ENCODE results near the gene NANP.
"Not testable (repeated sequence)": the region's sequence is repeated elsewhere in the genome, so short reads cannot be mapped to it uniquely, and the experiment has no call there.

The NANP gene

GRCh38 chr20:25623736-25624499 is at the start of gene NANP:
NANP (minus strand) TSS chr20:25624014; CDS start chr20:25623948, 66 bp downstream.
- DNase-seq (ENCODE audit: low read depth in 2 of 2) = peak; percentile 85 to 89

GRCh38 chr20:25672659-25673235 is 48.9 kb upstream of the NANP start:
- no peak for DNase-seq (ENCODE audit: low read depth in 2 of 2)

GRCh38 chr20:25669826-25670422 is 46.1 kb upstream of the NANP start:
- no peak for DNase-seq (ENCODE audit: low read depth in 2 of 2)

GRCh38 chr20:25668446-25668845 is 44.6 kb upstream of the NANP start:
- no peak for DNase-seq (ENCODE audit: low read depth in 2 of 2)

- DNase-seq (ENCODE audit: low read depth in 2 of 2) = no peak
These were observed 36.2 kb upstream of the NANP start for GRCh38 chr20:25659999-25660398.

GRCh38 chr20:25654487-25654886 is 30.7 kb upstream of the NANP start:
- no peak for DNase-seq (ENCODE audit: low read depth in 2 of 2)

- DNase-seq (ENCODE audit: low read depth in 2 of 2) = not testable (repeated sequence)
These were observed 29.1 kb upstream of the NANP start for GRCh38 chr20:25652866-25653265.

GRCh38 chr20:25644814-25645213 is 21.0 kb upstream of the NANP start:
- DNase-seq (ENCODE audit: low read depth in 2 of 2) = no peak

GRCh38 chr20:25643716-25644115 is 19.9 kb upstream of the NANP start:
- no peak for DNase-seq (ENCODE audit: low read depth in 2 of 2)

- DNase-seq (ENCODE audit: low read depth in 2 of 2) = no peak
These were observed 13.4 kb upstream of the NANP start for GRCh38 chr20:25637247-25637646.

- DNase-seq (ENCODE audit: low read depth in 2 of 2) = no peak
These were observed 9.4 kb upstream of the NANP start for GRCh38 chr20:25632940-25633790.

- DNase-seq (ENCODE audit: low read depth in 2 of 2) = not testable (repeated sequence)
These were observed 6.8 kb upstream of the NANP start for GRCh38 chr20:25630615-25631014.

- DNase-seq (ENCODE audit: low read depth in 2 of 2) = no peak
These were observed 6.1 kb upstream of the NANP start for GRCh38 chr20:25629816-25630499.

GRCh38 chr20:25626779-25627178 is 3.0 kb upstream of the NANP start:
- no peak for DNase-seq (ENCODE audit: low read depth in 2 of 2)

GRCh38 chr20:25624500-25624939 is 706 bp upstream of the NANP start:
- no peak for DNase-seq (ENCODE audit: low read depth in 2 of 2)

- no peak for DNase-seq (ENCODE audit: low read depth in 2 of 2)
These were observed 534 bp downstream of the NANP start for GRCh38 chr20:25623225-25623735.

GRCh38 chr20:25622450-25623224 is 1.2 kb downstream of the NANP start:
- no peak for DNase-seq (ENCODE audit: low read depth in 2 of 2)

- DNase-seq (ENCODE audit: low read depth in 2 of 2) = no peak
These were observed 1.8 kb downstream of the NANP start for GRCh38 chr20:25622049-25622448.

- no peak for DNase-seq (ENCODE audit: low read depth in 2 of 2)
These were observed 4.3 kb downstream of the NANP start for GRCh38 chr20:25619514-25619913.

GRCh38 chr20:25608774-25609173 is 15.0 kb downstream of the NANP start:
- no peak for DNase-seq (ENCODE audit: low read depth in 2 of 2)

All from stimulated activated CD4-positive, alpha-beta T cell treated with anti-CD3 and anti-CD28 coated beads, Interleukin-15, amount 100 ng/mL, for 48 hours (primary cell).